Measurements from ENCODE around the gene RNASEH2C. TPM values are rescaled to one million over a fixed set of nuclear protein-coding genes. Genes with fewer than 3 reads are reported as not detected.
"Not testable (repeated sequence)": the region's sequence is repeated elsewhere in the genome, so short reads cannot be mapped to it uniquely, and the experiment has no call there.

The RNASEH2C gene
- total RNA-seq, 2 donors from 2014 or later = 138 to 185 TPM

DNA sequence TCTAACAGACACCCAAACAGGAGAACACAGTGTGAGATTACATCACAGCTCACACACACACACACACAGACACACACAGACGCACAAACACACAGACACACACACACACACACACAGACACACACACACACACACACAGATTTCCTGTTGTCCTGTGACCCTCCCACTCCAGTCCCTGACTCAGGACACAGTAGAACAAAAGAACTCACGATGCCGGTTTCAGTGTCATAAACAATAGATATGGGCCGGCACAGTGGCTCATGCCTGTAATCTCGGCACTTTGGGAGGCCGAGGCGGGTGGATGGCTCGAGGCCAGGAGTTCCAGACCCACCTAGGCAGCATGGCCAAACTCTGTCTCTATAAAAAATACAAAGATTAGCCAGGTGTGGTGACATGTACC is 22.4 kb downstream of the RNASEH2C start:
- H3K4me3 ChIP-seq = no peak overlapping the region
- H3K27me3 ChIP-seq (replicated peaks; ENCODE audit: insufficient read depth) = no peaks in the 10 kb centered on the region
- no peaks in the 10 kb centered on the region for H3K9me3 ChIP-seq
- no peak overlapping the region for H3K27ac ChIP-seq
- ATAC-seq (ENCODE audit: insufficient number of reproducible peaks, low FRiP score, low read depth) (no peak), DNase-seq (ENCODE audit: low spot score) (no peak)
- H3K36me3 ChIP-seq = no peaks in the 10 kb centered on the region
- TF ChIP-seq, protein P1, sequence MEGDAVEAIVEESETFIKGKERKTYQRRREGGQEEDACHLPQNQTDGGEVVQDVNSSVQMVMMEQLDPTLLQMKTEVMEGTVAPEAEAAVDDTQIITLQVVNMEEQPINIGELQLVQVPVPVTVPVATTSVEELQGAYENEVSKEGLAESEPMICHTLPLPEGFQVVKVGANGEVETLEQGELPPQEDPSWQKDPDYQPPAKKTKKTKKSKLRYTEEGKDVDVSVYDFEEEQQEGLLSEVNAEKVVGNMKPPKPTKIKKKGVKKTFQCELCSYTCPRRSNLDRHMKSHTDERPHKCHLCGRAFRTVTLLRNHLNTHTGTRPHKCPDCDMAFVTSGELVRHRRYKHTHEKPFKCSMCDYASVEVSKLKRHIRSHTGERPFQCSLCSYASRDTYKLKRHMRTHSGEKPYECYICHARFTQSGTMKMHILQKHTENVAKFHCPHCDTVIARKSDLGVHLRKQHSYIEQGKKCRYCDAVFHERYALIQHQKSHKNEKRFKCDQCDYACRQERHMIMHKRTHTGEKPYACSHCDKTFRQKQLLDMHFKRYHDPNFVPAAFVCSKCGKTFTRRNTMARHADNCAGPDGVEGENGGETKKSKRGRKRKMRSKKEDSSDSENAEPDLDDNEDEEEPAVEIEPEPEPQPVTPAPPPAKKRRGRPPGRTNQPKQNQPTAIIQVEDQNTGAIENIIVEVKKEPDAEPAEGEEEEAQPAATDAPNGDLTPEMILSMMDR (IDR thresholded peaks at IDR 0.05) = no peak
- H3K4me1 ChIP-seq (ENCODE audit: control insufficient read depth in 1 of 2, low read depth in 2 of 2) = no peaks in the 10 kb centered on the region

DNA sequence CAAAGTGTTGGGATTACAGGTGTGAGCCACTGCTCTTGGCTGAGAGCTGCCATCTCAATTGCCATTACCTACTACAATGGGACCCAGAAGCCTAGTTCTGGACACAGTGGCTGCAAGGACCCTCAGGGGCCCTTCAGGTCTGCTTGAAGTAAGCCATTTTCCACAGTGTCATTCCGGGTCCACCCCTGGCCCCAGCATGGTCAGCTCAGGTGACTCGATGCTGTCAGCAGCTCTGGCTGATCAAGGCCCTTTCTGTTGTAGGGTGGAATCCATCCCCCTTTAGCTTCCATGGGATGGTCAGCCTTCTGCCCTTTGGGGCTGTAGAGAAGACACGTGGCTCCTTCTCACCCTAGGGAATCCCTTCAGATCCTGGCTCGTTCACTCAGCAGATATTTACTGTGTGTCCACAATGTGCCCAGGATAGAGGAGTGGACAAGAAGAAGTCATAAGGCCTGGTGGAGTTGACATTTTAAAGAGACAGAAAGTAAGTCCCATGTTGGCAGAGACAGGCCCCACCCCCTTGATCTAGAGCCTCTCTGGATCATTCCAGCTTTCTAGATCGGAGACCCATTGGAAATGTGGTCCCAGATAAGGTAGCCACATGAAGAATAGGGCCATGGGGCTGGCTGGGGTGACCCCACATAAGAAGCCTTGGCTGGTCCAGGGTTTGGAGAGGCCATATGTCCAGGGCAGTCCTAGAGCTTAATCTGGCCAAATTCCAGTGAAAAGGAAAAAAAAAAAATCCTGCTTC is 23.6 kb downstream of the RNASEH2C start:
- TF ChIP-seq, protein P1 (IDR thresholded peaks at IDR 0.05) = no peak
- ATAC-seq (ENCODE audit: insufficient number of reproducible peaks, low FRiP score, low read depth) (no peak), DNase-seq (ENCODE audit: low spot score) (no peak)
- Histone ChIP-seq H3K27me3 (replicated peaks; ENCODE audit: insufficient read depth) (no peaks in the 10 kb centered on the region), H3K9me3 (no peaks in the 10 kb centered on the region), H3K36me3 (no peaks in the 10 kb centered on the region), H3K27ac (no peak overlapping the region), H3K4me3 (no peak overlapping the region), H3K4me1 (ENCODE audit: control insufficient read depth in 1 of 2, low read depth in 2 of 2) (no peaks in the 10 kb centered on the region)

DNA sequence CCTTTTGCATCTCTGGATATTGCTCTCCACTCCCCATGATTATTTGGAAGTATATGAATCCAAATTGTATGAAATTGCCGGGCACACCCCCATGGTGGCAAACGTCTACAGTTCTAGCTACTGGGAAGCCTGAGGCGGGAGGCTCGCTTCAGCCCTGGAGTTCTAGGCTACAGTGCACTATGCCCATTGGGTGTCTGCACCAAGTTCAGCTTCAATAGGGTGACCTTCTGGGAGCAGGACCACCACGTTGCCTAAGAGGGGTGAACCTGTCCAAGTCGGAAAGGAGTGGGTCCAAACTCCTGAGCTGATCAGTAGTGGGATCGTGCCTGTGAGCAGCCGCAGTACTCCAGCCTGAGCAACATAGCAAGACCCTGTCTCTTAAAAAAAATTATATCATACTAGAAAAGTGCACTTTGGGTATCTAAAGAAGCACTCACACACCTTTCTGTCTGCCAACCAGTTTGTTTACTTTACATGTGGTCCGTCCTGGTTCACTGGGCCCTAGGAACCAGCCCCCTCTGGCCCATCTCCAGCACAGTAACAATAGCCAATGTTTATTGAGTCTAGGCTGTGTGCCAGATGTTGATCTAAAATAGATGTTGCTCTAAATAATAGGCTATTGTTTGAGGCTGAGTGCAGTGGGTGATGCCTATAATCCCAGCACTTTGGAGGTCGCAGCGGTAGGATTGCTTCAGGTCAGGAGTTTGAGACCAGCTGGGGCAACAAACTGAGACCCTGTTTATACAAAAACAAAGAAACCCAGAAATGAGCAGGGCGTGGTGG is 24.9 kb downstream of the RNASEH2C start:
- no peak for ATAC-seq (ENCODE audit: insufficient number of reproducible peaks, low FRiP score, low read depth)
- Histone ChIP-seq H3K36me3 (no peaks in the 10 kb centered on the region), H3K9me3 (no peaks in the 10 kb centered on the region), H3K4me1 (ENCODE audit: control insufficient read depth in 1 of 2, low read depth in 2 of 2) (no peaks in the 10 kb centered on the region), H3K27ac (no peak overlapping the region), H3K27me3 (replicated peaks; ENCODE audit: insufficient read depth) (no peaks in the 10 kb centered on the region), H3K4me3 (no peak overlapping the region)
- TF ChIP-seq, protein P1 (IDR thresholded peaks at IDR 0.05) = no peak
- DNase-seq (ENCODE audit: low spot score) = no peak

DNA sequence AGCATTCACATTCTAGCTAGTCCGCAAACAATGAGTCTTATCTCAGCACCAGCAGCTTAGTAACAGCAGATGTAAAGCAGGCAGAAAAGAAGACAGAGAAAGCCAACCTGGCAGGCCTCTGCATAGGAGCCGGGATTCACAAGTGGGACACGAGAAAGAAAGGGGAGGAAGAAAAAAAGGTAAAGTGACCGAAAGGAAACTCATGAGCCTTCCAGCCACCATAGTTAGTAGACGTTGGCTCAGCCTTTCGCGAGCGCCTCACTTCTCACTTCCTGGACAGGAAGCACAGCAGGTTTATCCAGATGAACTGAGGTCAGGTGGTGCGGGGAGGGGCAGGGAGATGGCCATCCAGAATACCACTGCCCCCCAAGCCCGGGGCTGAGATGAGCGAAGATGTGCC is 28.2 kb downstream of the RNASEH2C start:
- TF ChIP-seq, protein P1 (IDR thresholded peaks at IDR 0.05) = no peak
- H3K27ac ChIP-seq = no peak overlapping the region

DNA sequence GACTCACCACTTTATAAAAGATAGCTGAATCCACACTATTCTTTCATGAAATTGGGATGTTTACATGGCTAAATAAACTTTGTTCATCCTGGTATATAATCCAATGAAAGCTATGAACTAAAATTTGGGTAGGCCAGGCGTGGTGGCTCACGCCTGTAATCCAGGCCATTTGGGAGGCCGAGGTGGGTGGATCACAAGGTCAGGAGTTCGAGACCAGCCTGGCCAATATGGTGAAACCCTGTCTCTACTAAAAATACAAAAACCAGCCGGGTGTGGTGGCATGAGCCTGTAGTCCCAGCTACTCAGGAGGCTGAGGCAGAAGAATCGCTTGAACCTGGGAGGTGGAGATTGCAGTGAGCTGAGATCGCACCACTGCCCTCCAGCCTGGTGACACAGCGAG is 28.8 kb downstream of the RNASEH2C start:
- not testable (repeated sequence) for H3K4me3 ChIP-seq; ATAC-seq (ENCODE audit: insufficient number of reproducible peaks, low FRiP score, low read depth); H3K27ac ChIP-seq; DNase-seq (ENCODE audit: low spot score); H3K36me3 ChIP-seq; H3K27me3 ChIP-seq (replicated peaks; ENCODE audit: insufficient read depth); H3K9me3 ChIP-seq; H3K4me1 ChIP-seq (ENCODE audit: control insufficient read depth in 1 of 2, low read depth in 2 of 2)

More for the DNA sequence above, 28.2 kb downstream of the RNASEH2C start:
- H3K27me3 ChIP-seq (replicated peaks; ENCODE audit: insufficient read depth) = no peaks in the 10 kb centered on the region
- ATAC-seq (ENCODE audit: insufficient number of reproducible peaks, low FRiP score, low read depth) = no peak
- DNase-seq (ENCODE audit: low spot score) = no peak
- H3K4me1 ChIP-seq (ENCODE audit: control insufficient read depth in 1 of 2, low read depth in 2 of 2) = no peaks in the 10 kb centered on the region
- no peaks in the 10 kb centered on the region for H3K36me3 ChIP-seq
- no peak overlapping the region for H3K4me3 ChIP-seq
- no peaks in the 10 kb centered on the region for H3K9me3 ChIP-seq
